K562 (cell line): ENCODE data around the gene BTN3A1. TPM values are rescaled to one million over a fixed set of nuclear protein-coding genes. Genes with fewer than 3 reads are reported as not detected.

Experiments used
- ATAC-seq: fragments of 200-7000 bp; cut with Tn5 transposase; 3 replicates; pipeline ENCODE4 v1.9.1; 2020; ENCODE audit warnings: moderate library complexity
- BruUV-seq: library from RNA; stranded (reverse); fragments of 400-500 nt; replicated peaks from 2 replicates; lab custom pipeline; 2021; lab: Mats Ljungman, UMichigan
- CTCF ChIA-PET: fragments of 300-600 bp; formaldehyde crosslinking; extraction: SDS; loops from one replicate; lab custom pipeline; 2021; ENCODE audit warnings: low intra/inter-chr PET ratio; lab: Yijun Ruan, JAX
- POLR2A ChIA-PET: fragments of 300-600, 350-650 bp; sonication (Branson Sonifier 250); formaldehyde crosslinking; extraction: SDS; loops from one replicate; lab custom pipeline; 2021; ENCODE audit warnings: antibody characterized with exemption, inconsistent platforms; lab: Yijun Ruan, JAX
- DNase-seq, 4 experiments: peaks; one replicate each; pipeline versions ENCODE4 v3.0.0 to v3.0.0-alpha.2; 2011 to 2018; ENCODE audit warnings: low spot score in 3 of 4, mixed read lengths in 3 of 4; ENCODE audit errors: extremely low read depth in 1 of 4
- FAIRE-seq: peaks from 2 replicates; lab custom pipeline; 2011; peaks lifted over from hg19 to GRCh38; lab: Jason Lieb, UNC
- H2AFZ ChIP-seq: 2 replicates; pipeline ENCODE4 v1.6.0; 2011; ENCODE audit warnings: low read depth, low read length, control low read depth, inconsistent platforms
- H3K27ac ChIP-seq: fragments of 200-600 bp; 3 replicates; pipeline ENCODE4 v1.8.0; 2011; ENCODE audit warnings: low read depth, mild to moderate bottlenecking, control low read depth, inconsistent platforms, low read length, moderate library complexity, mixed read lengths; ENCODE audit errors: extremely low read depth
- H3K27me3 ChIP-seq, 2 experiments: fragments of 300-600 bp in 1 of 2; 2 replicates in 1 of 2; 3 replicates in 1 of 2; pipeline versions ENCODE4 v1.6.0 to v1.8.0; 2011; ENCODE audit warnings: inconsistent platforms in 2 of 2, low read length in 2 of 2, mild to moderate bottlenecking in 1 of 2, mixed read lengths in 1 of 2, moderate library complexity in 1 of 2; ENCODE audit not compliant: control insufficient read depth in 2 of 2, insufficient read depth in 2 of 2
- H3K36me3 ChIP-seq: fragments of 300-600 bp; 3 replicates; pipeline ENCODE4 v1.8.0; 2011; ENCODE audit warnings: mild to moderate bottlenecking, low read length, inconsistent platforms; ENCODE audit not compliant: control insufficient read depth, insufficient read depth
- H3K4me1 ChIP-seq, 2 experiments: fragments of 200-600 bp in 1 of 2; replicated peaks in 1 of 2; 2 replicates in 1 of 2; 3 replicates in 1 of 2; pipeline versions ENCODE4 v1.5.1 to v1.8.0; 2011; ENCODE audit warnings: inconsistent platforms in 2 of 2, low read length in 2 of 2, mild to moderate bottlenecking in 1 of 2, mixed read lengths in 1 of 2, moderate library complexity in 1 of 2; ENCODE audit not compliant: control insufficient read depth in 2 of 2, insufficient read depth in 2 of 2
- H3K4me2 ChIP-seq: 2 replicates; pipeline ENCODE4 v1.6.1; 2011; ENCODE audit warnings: low read length, control low read depth, inconsistent platforms, mixed read lengths; ENCODE audit not compliant: insufficient read depth
- H3K4me3 ChIP-seq: fragments of 200-600 bp; sonication (generic), shearing (Covaris generic); 2 replicates; pipeline ENCODE4 v1.5.1; 2016; ENCODE audit warnings: control low read depth, inconsistent platforms
- H3K79me2 ChIP-seq: fragments of 200-600 bp; 3 replicates; pipeline ENCODE4 v1.8.0; 2011; ENCODE audit warnings: low read length, inconsistent platforms; ENCODE audit not compliant: control insufficient read depth, insufficient read depth
- H3K9ac ChIP-seq, 2 experiments: 2 replicates each; pipeline versions ENCODE4 v1.6.0 to v1.6.1; 2011; ENCODE audit warnings: low read depth in 2 of 2, low read length in 2 of 2, control low read depth in 1 of 2, inconsistent platforms in 1 of 2, mild to moderate bottlenecking in 1 of 2, mixed read lengths in 1 of 2; ENCODE audit not compliant: insufficient read depth in 1 of 2
- H3K9me1 ChIP-seq: one replicate; pipeline ENCODE4 v1.6.0; 2011; ENCODE audit warnings: inconsistent platforms, mild to moderate bottlenecking, low read length, moderate library complexity; ENCODE audit not compliant: control insufficient read depth, insufficient read depth
- H3K9me3 ChIP-seq: replicated peaks from 2 replicates; pipeline ENCODE4 v1.5.1; 2011; ENCODE audit warnings: low read depth, low read length, inconsistent platforms; ENCODE audit not compliant: control insufficient read depth, insufficient read depth
- H4K20me1 ChIP-seq: replicated peaks from 2 replicates; pipeline ENCODE4 v1.6.1; 2011; ENCODE audit warnings: low read length, inconsistent platforms, mixed read lengths; ENCODE audit not compliant: control insufficient read depth, insufficient read depth
- CBX8 ChIP-seq: fragments of 200-600 bp; sonication (generic); IDR thresholded peaks from 2 replicates; pipeline ENCODE4 v1.6.1; 2012; ENCODE audit warnings: borderline replicate concordance, mixed run types, low read depth, mild to moderate bottlenecking, moderate library complexity, mixed read lengths, low read length, control low read depth, inconsistent platforms; ENCODE audit not compliant: poor library complexity, severe bottlenecking; ENCODE audit errors: extremely low read depth
- ILK ChIP-seq: fragments of 450-650 bp; IDR thresholded peaks from 2 replicates; pipeline ENCODE4 v1.6.1; 2016; ENCODE audit warnings: missing genetic modification characterization, low read depth, mild to moderate bottlenecking, missing compliant biosample characterization, moderate library complexity, borderline replicate concordance
- MAFF ChIP-seq: IDR thresholded peaks from 2 replicates; pipeline ENCODE4 v1.6.1; 2012; ENCODE audit warnings: low read length, improper control_type of control experiment
- NFIX ChIP-seq: fragments of 250-450 bp; sonication (Bioruptor Pico); IDR thresholded peaks from 2 replicates; pipeline ENCODE4 v1.4.0; 2020; ENCODE audit warnings: low read depth, mild to moderate bottlenecking, moderate library complexity
- PPARD ChIP-seq: fragments of 250-450 bp; sonication (Bioruptor Pico); IDR thresholded peaks from 2 replicates; pipeline ENCODE4 v1.8.0; 2022; ENCODE audit warnings: inconsistent platforms, mild to moderate bottlenecking, moderate library complexity
- THRAP3 ChIP-seq: fragments of 450-650 bp; IDR thresholded peaks from 2 replicates; pipeline ENCODE4 v1.6.1; 2016; ENCODE audit warnings: mild to moderate bottlenecking, inconsistent platforms, borderline replicate concordance
- ZC3H8 ChIP-seq: fragments of 450-650 bp; IDR thresholded peaks from 2 replicates; pipeline ENCODE4 v1.6.1; 2017
- ZNF316 ChIP-seq: fragments of 450-650 bp; IDR thresholded peaks from 2 replicates; pipeline ENCODE4 v1.6.1; 2016
- ZNF76 ChIP-seq: fragments of 250-450 bp; sonication (Bioruptor Pico); IDR thresholded peaks from 2 replicates; pipeline ENCODE4 v1.4.0; 2020; ENCODE audit warnings: mild to moderate bottlenecking, moderate library complexity, borderline replicate concordance
- WGBS: fragments of 100-300 bp; shearing (Covaris generic); methylation state at CpG from one replicate; pipeline ENCODE4 v1.1.6; 2016; ENCODE audit warnings: low coverage, mixed read lengths; ENCODE audit not compliant: insufficient coverage; ENCODE audit errors: missing lambda C conversion rate; 5-methylcytosine and 5-hydroxymethylcytosine counted together
- in situ Hi-C: fragments of 300-500 bp; cut with MboI; formaldehyde crosslinking; loops from 4 replicates; pipeline ENCODE4 v1.15.0; 2018; ENCODE audit warnings: inconsistent platforms, mixed read lengths
- intact Hi-C: fragments of 100-400 bp; cut with micrococcal nuclease; formaldehyde crosslinking; loops from 2 replicates; pipeline ENCODE4 v1.14.2; 2022
- polyA plus RNA-seq, 8 experiments: library from polyadenylated mRNA; depleted of rRNA in 4 of 8; stranded (reverse) in 5 of 8; unstranded in 3 of 8; fragments of >200 nt; fragmentation: Nextera tagmentation in 2 of 8; fragmentation: Illumina TruSeq in 1 of 8; extraction: Ambion mirVana in 2 of 8; extraction: Trizol in 1 of 8; gene quantifications; 2 replicates each; pipeline versions ENCODE4 v1.2.1 to v1.2.3, GENCODE V29; 2011 to 2014; ENCODE audit warnings: inconsistent platforms in 1 of 8, missing spikeins in 1 of 8
- total RNA-seq, 7 experiments: library from RNA; depleted of rRNA in 6 of 7; stranded (reverse); fragments of >200 nt in 6 of 7; fragmentation: Illumina TruSeq in 2 of 7; extraction: Trizol in 2 of 7; gene quantifications; 2 replicates each; pipeline versions ENCODE4 v1.2.1 to v1.2.3, GENCODE V29; 2011 to 2021; ENCODE audit warnings: low replicate concordance in 1 of 7
- TF ChIP-seq, protein P1 (sequence below), 2 experiments: fragments of 450-650 bp; conservative IDR thresholded peaks; 2 replicates each; pipeline ENCODE4 v1.6.1; 2017; ENCODE audit warnings: mild to moderate bottlenecking in 2 of 2, moderate library complexity in 2 of 2

The BTN3A1 gene
- total and polyA plus RNA-seq, 9 of the 15 experiments (the other 6 are each of a cell fraction or from before 2014, with no cell fraction given): 0.84 to 8.5 (median 3.9) TPM

DNA sequence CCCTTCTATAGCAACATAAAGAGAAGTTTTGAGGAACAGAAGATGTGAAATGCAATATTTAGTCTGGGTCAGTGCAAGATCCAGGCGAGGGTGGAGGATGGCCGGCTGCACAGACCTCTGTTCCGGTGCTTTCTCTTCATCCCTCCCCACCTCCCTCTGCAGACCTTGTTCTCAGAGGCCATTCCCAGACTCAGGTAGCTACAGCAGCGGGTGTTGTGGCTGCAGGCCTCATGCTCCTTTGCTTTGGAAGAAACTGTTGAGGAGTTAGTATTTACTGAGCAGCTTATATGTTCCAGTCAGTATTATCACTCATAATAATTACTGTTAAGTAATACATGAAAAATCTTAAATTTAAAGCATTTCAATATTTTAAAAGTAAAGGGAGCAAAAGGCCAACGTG is 39.9 kb downstream of the BTN3A1 start:
- Histone ChIP-seq H3K27me3 (no peaks in the 10 kb centered on the region), H3K9ac (no peak overlapping the region), H3K9me3 (no peaks in the 10 kb centered on the region), H4K20me1 (no peaks in the 10 kb centered on the region), H3K4me3 (no peak overlapping the region), H2AFZ (no peak overlapping the region), H3K36me3 (no peaks in the 10 kb centered on the region), H3K4me2 (no peak overlapping the region), H3K9me1 (no peaks in the 10 kb centered on the region), H3K79me2 (no peaks in the 10 kb centered on the region), H3K27ac (no peak overlapping the region), H3K4me1 (peaks cover 5 to 29% of the 10 kb centered on the region in 2 experiments; a peak in 2 of 5 replicates)
- ChIA-PET CTCF (no interaction called here), POLR2A (interaction anchor here (1.0 kb wide), 1 partner anchor 11 kb away, joined by 4 read pairs; no protein-coding TSS in a partner anchor)
- no peak for ATAC-seq
- no peak for FAIRE-seq
- WGBS: 51% methylated on average over 5 of the region's 5 CpGs
- intact Hi-C loops (no loop called here), in situ Hi-C loops (no loop called here)
- TF ChIP-seq ZNF316 (no peak), ILK (no peak), PPARD (CRISPR knock-in tag) (no peak), ZC3H8 (no peak), THRAP3 (no peak), CBX8 (no peak), MAFF (no peak), NFIX (CRISPR knock-in tag) (no peak), ZNF76 (CRISPR knock-in tag) (no peak)
- TF ChIP-seq, protein P1, sequence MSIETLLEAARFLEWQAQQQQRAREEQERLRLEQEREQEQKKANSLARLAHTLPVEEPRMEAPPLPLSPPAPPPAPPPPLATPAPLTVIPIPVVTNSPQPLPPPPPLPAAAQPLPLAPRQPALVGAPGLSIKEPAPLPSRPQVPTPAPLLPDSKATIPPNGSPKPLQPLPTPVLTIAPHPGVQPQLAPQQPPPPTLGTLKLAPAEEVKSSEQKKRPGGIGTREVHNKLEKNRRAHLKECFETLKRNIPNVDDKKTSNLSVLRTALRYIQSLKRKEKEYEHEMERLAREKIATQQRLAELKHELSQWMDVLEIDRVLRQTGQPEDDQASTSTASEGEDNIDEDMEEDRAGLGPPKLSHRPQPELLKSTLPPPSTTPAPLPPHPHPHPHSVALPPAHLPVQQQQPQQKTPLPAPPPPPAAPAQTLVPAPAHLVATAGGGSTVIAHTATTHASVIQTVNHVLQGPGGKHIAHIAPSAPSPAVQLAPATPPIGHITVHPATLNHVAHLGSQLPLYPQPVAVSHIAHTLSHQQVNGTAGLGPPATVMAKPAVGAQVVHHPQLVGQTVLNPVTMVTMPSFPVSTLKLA (conservative IDR thresholded peaks at IDR 0.05): no peak
- DNase-seq: no peak
- BruUV-seq: no TSS peak
